Measurements from ENCODE around the gene ODR4. TPM values are rescaled to one million over a fixed set of nuclear protein-coding genes. Genes with fewer than 3 reads are reported as not detected.

The ODR4 gene
- polyA plus RNA-seq, 1 experiment, result 16.8 TPM

GRCh38 chr1:186420923-186421322, 45.3 kb downstream of the ODR4 start:
- Histone ChIP-seq H3K9me3 (ENCODE audit: control insufficient read depth, insufficient read depth, low read length) (no peaks in the 10 kb centered on the region), H3K27ac (ENCODE audit: low read depth, low read length) (no peak overlapping the region), H3K27me3 (ENCODE audit: control insufficient read depth, insufficient read depth, low read length) (no peaks in the 10 kb centered on the region), H3K4me3 (ENCODE audit: low read depth, low read length) (no peak overlapping the region)
- no peak for DNase-seq (ENCODE audit: low read depth, low spot score)
- POLR2A ChIA-PET, result interaction anchor here (1.2 kb wide), 1 partner anchor 156 kb away, joined by 3 read pairs; no protein-coding TSS in a partner anchor
- TF ChIP-seq CTCF (IDR thresholded peaks at IDR 0.05; ENCODE audit: low read depth, low read length), result no peak
- CTCF ChIA-PET, result interaction anchor here (0.6 to 2.0 kb wide), 5 partner anchors 46 to 1632 kb away, joined by 3 to 12 read pairs (median 3); partner anchors contain the start of genes ODR4 and TPR

GRCh38 chr1:186421446-186421845, 45.8 kb downstream of the ODR4 start:
- no peaks in the 10 kb centered on the region for H3K27me3 ChIP-seq (ENCODE audit: control insufficient read depth, insufficient read depth, low read length)
- no peak overlapping the region for H3K4me3 ChIP-seq (ENCODE audit: low read depth, low read length)
- ChIA-PET POLR2A (no interaction called here), CTCF (interaction anchor here (0.6 to 1.1 kb wide), 3 partner anchors 46 to 571 kb away, joined by 3 read pairs; partner anchors contain the start of gene TPR)
- no peak for TF ChIP-seq CTCF (IDR thresholded peaks at IDR 0.05; ENCODE audit: low read depth, low read length)
- no peak for DNase-seq (ENCODE audit: low read depth, low spot score)
- no peaks in the 10 kb centered on the region for H3K9me3 ChIP-seq (ENCODE audit: control insufficient read depth, insufficient read depth, low read length)
- no peak overlapping the region for H3K27ac ChIP-seq (ENCODE audit: low read depth, low read length)

GRCh38 chr1:186424539-186424938, 48.9 kb downstream of the ODR4 start:
- no peaks in the 10 kb centered on the region for H3K9me3 ChIP-seq (ENCODE audit: control insufficient read depth, insufficient read depth, low read length)
- no peak for DNase-seq (ENCODE audit: low read depth, low spot score)
- POLR2A ChIA-PET, result no interaction called here
- no peak overlapping the region for H3K27ac ChIP-seq (ENCODE audit: low read depth, low read length)
- H3K27me3 ChIP-seq (ENCODE audit: control insufficient read depth, insufficient read depth, low read length), result no peaks in the 10 kb centered on the region
- TF ChIP-seq CTCF (IDR thresholded peaks at IDR 0.05; ENCODE audit: low read depth, low read length), result no peak
- CTCF ChIA-PET, result interaction anchor here (0.8 to 1.0 kb wide), 2 partner anchors 20 to 516 kb away, joined by 3 read pairs; no protein-coding TSS in a partner anchor
- no peak overlapping the region for H3K4me3 ChIP-seq (ENCODE audit: low read depth, low read length)

GRCh38 chr1:186426118-186426517, 50.5 kb downstream of the ODR4 start:
- DNase-seq (ENCODE audit: low read depth, low spot score), result no peak
- H3K27ac ChIP-seq (ENCODE audit: low read depth, low read length), result no peak overlapping the region
- TF ChIP-seq CTCF (IDR thresholded peaks at IDR 0.05; ENCODE audit: low read depth, low read length), result no peak
- no peak overlapping the region for H3K4me3 ChIP-seq (ENCODE audit: low read depth, low read length)
- ChIA-PET POLR2A (no interaction called here), CTCF (no interaction called here)
- no peaks in the 10 kb centered on the region for H3K27me3 ChIP-seq (ENCODE audit: control insufficient read depth, insufficient read depth, low read length)
- no peaks in the 10 kb centered on the region for H3K9me3 ChIP-seq (ENCODE audit: control insufficient read depth, insufficient read depth, low read length)

GRCh38 chr1:186429017-186429416, 53.4 kb downstream of the ODR4 start:
- Histone ChIP-seq H3K9me3 (ENCODE audit: control insufficient read depth, insufficient read depth, low read length) (no peaks in the 10 kb centered on the region), H3K27ac (ENCODE audit: low read depth, low read length) (no peak overlapping the region), H3K4me3 (ENCODE audit: low read depth, low read length) (no peak overlapping the region), H3K27me3 (ENCODE audit: control insufficient read depth, insufficient read depth, low read length) (no peaks in the 10 kb centered on the region)
- ChIA-PET POLR2A (no interaction called here), CTCF (interaction anchor here (1.4 kb wide), 1 partner anchor 54 kb away, joined by 3 read pairs; the partner anchor contains the start of gene TPR)
- no peak for TF ChIP-seq CTCF (IDR thresholded peaks at IDR 0.05; ENCODE audit: low read depth, low read length)
- no peak for DNase-seq (ENCODE audit: low read depth, low spot score)
